SJCRH30 (cell line): ENCODE measurements around the gene PLCB1. TPM values are rescaled to one million over a fixed set of nuclear protein-coding genes. Genes with fewer than 3 reads are reported as not detected.
"Not testable (repeated sequence)": the region's sequence is repeated elsewhere in the genome, so short reads cannot be mapped to it uniquely, and the experiment has no call there.

Experiments
- DNase-seq, 2 experiments: peaks; one replicate each; pipeline ENCODE4 v3.0.0-alpha.2; 2015 to 2020
- H3K27ac ChIP-seq: fragments of 250-450 bp; sonication (Bioruptor Pico); 2 replicates; pipeline ENCODE4 v1.5.1; 2020; ENCODE audit warnings: mild to moderate bottlenecking, moderate library complexity
- H3K27me3 ChIP-seq: fragments of 250-450 bp; sonication (Bioruptor Pico); 2 replicates; pipeline ENCODE4 v1.5.1; 2020; ENCODE audit warnings: mild to moderate bottlenecking, moderate library complexity
- H3K36me3 ChIP-seq: fragments of 250-450 bp; sonication (Bioruptor Pico); 2 replicates; pipeline ENCODE4 v1.5.1; 2020; ENCODE audit warnings: mild to moderate bottlenecking, moderate library complexity
- H3K4me1 ChIP-seq: fragments of 250-450 bp; sonication (Bioruptor Pico); 2 replicates; pipeline ENCODE4 v1.5.1; 2020; ENCODE audit warnings: mild to moderate bottlenecking, moderate library complexity
- H3K4me3 ChIP-seq: fragments of 250-450 bp; sonication (Bioruptor Pico); 2 replicates; pipeline ENCODE4 v1.5.1; 2020; ENCODE audit warnings: mild to moderate bottlenecking, moderate library complexity
- H3K9me3 ChIP-seq: fragments of 250-450 bp; sonication (Bioruptor Pico); replicated peaks from 2 replicates; pipeline ENCODE4 v1.5.1; 2020; ENCODE audit warnings: mild to moderate bottlenecking, moderate library complexity
- total RNA-seq: library from RNA; depleted of rRNA; stranded (reverse); fragments of >200 nt; shearing (Covaris generic); gene quantifications from 2 replicates; pipeline ENCODE4 v1.2.3, GENCODE V29; 2014

PLCB1 gene
- total RNA-seq, 1 experiment from 2014 or later: 13.4 TPM

- no peak for DNase-seq
- Histone ChIP-seq H3K4me3 (no peak overlapping the region), H3K27ac (no peak overlapping the region), H3K9me3 (no peaks in the 10 kb centered on the region), H3K27me3 (no peaks in the 10 kb centered on the region), H3K4me1 (no peaks in the 10 kb centered on the region), H3K36me3 (no peaks in the 10 kb centered on the region)
Observed at GRCh38 chr20:8344106-8344505, 212.0 kb downstream of the PLCB1 start.

GRCh38 chr20:8344631-8345030 is 212.6 kb downstream of the PLCB1 start:
- DNase-seq: no peak
- H3K4me1 ChIP-seq: no peaks in the 10 kb centered on the region
- no peaks in the 10 kb centered on the region for H3K27me3 ChIP-seq
- no peak overlapping the region for H3K27ac ChIP-seq
- no peaks in the 10 kb centered on the region for H3K36me3 ChIP-seq
- H3K4me3 ChIP-seq: no peak overlapping the region
- no peaks in the 10 kb centered on the region for H3K9me3 ChIP-seq

GRCh38 chr20:8346700-8347270 is 214.7 kb downstream of the PLCB1 start:
- no peak overlapping the region for H3K27ac ChIP-seq
- no peaks in the 10 kb centered on the region for H3K27me3 ChIP-seq
- H3K9me3 ChIP-seq: no peaks in the 10 kb centered on the region
- H3K4me1 ChIP-seq: no peaks in the 10 kb centered on the region
- no peak for DNase-seq
- no peak overlapping the region for H3K4me3 ChIP-seq
- H3K36me3 ChIP-seq: no peaks in the 10 kb centered on the region

GRCh38 chr20:8350225-8350624 is 218.2 kb downstream of the PLCB1 start:
- not testable (repeated sequence) for H3K27me3 ChIP-seq, H3K4me3 ChIP-seq, H3K27ac ChIP-seq, H3K4me1 ChIP-seq, H3K36me3 ChIP-seq, DNase-seq, H3K9me3 ChIP-seq

- Histone ChIP-seq H3K27me3 (no peaks in the 10 kb centered on the region), H3K27ac (no peak overlapping the region), H3K9me3 (no peaks in the 10 kb centered on the region), H3K36me3 (no peaks in the 10 kb centered on the region), H3K4me3 (no peak overlapping the region), H3K4me1 (no peaks in the 10 kb centered on the region)
- no peak for DNase-seq
Observed at GRCh38 chr20:8352486-8352885, 220.4 kb downstream of the PLCB1 start.

GRCh38 chr20:8353512-8353911 is 221.4 kb downstream of the PLCB1 start:
- DNase-seq: no peak
- Histone ChIP-seq H3K4me3 (no peak overlapping the region), H3K27me3 (no peaks in the 10 kb centered on the region), H3K36me3 (no peaks in the 10 kb centered on the region), H3K9me3 (no peaks in the 10 kb centered on the region), H3K27ac (no peak overlapping the region), H3K4me1 (no peaks in the 10 kb centered on the region)

GRCh38 chr20:8355453-8355852 is 223.4 kb downstream of the PLCB1 start:
- Histone ChIP-seq H3K27me3 (no peaks in the 10 kb centered on the region), H3K9me3 (no peaks in the 10 kb centered on the region), H3K36me3 (no peaks in the 10 kb centered on the region), H3K4me1 (no peaks in the 10 kb centered on the region), H3K4me3 (no peak overlapping the region), H3K27ac (no peak overlapping the region)
- DNase-seq: no peak

- H3K9me3 ChIP-seq: no peaks in the 10 kb centered on the region
Observed at GRCh38 chr20:8356806-8357205, 224.7 kb downstream of the PLCB1 start.

GRCh38 chr20:8357703-8358102 is 225.6 kb downstream of the PLCB1 start:
- no peak overlapping the region for H3K27ac ChIP-seq
- H3K27me3 ChIP-seq: no peaks in the 10 kb centered on the region
- DNase-seq: no peak
- no peak overlapping the region for H3K4me3 ChIP-seq
- no peaks in the 10 kb centered on the region for H3K36me3 ChIP-seq
- no peaks in the 10 kb centered on the region for H3K9me3 ChIP-seq
- no peaks in the 10 kb centered on the region for H3K4me1 ChIP-seq

More at GRCh38 chr20:8356806-8357205, 224.7 kb downstream of the PLCB1 start:
- H3K4me1 ChIP-seq: no peaks in the 10 kb centered on the region
- H3K36me3 ChIP-seq: no peaks in the 10 kb centered on the region
- H3K27ac ChIP-seq: no peak overlapping the region
- no peak overlapping the region for H3K4me3 ChIP-seq
- H3K27me3 ChIP-seq: no peaks in the 10 kb centered on the region
- no peak for DNase-seq

GRCh38 chr20:8360035-8360434 is 228.0 kb downstream of the PLCB1 start:
- Histone ChIP-seq H3K9me3 (no peaks in the 10 kb centered on the region), H3K4me3 (no peak overlapping the region), H3K27ac (no peak overlapping the region), H3K27me3 (no peaks in the 10 kb centered on the region), H3K4me1 (no peaks in the 10 kb centered on the region), H3K36me3 (no peaks in the 10 kb centered on the region)
- no peak for DNase-seq

- no peak overlapping the region for H3K27ac ChIP-seq
- DNase-seq: no peak
Observed at GRCh38 chr20:8361006-8361652, 229.1 kb downstream of the PLCB1 start.

GRCh38 chr20:8361779-8362178 is 229.7 kb downstream of the PLCB1 start:
- Histone ChIP-seq H3K4me1 (no peaks in the 10 kb centered on the region), H3K9me3 (no peaks in the 10 kb centered on the region), H3K36me3 (no peaks in the 10 kb centered on the region), H3K27ac (no peak overlapping the region), H3K27me3 (no peaks in the 10 kb centered on the region), H3K4me3 (no peak overlapping the region)
- no peak for DNase-seq

More at GRCh38 chr20:8361006-8361652, 229.1 kb downstream of the PLCB1 start:
- no peaks in the 10 kb centered on the region for H3K36me3 ChIP-seq
- no peak overlapping the region for H3K4me3 ChIP-seq
- no peaks in the 10 kb centered on the region for H3K9me3 ChIP-seq
- no peaks in the 10 kb centered on the region for H3K27me3 ChIP-seq
- no peaks in the 10 kb centered on the region for H3K4me1 ChIP-seq

GRCh38 chr20:8362457-8362856 is 230.4 kb downstream of the PLCB1 start:
- Histone ChIP-seq H3K27ac (no peak overlapping the region), H3K4me1 (no peaks in the 10 kb centered on the region), H3K4me3 (no peak overlapping the region)

GRCh38 chr20:8363970-8364733 is 232.1 kb downstream of the PLCB1 start:
- DNase-seq: no peak
- no peak overlapping the region for H3K4me3 ChIP-seq

More at GRCh38 chr20:8362457-8362856, 230.4 kb downstream of the PLCB1 start:
- DNase-seq: no peak
- no peaks in the 10 kb centered on the region for H3K9me3 ChIP-seq
- no peaks in the 10 kb centered on the region for H3K36me3 ChIP-seq
- no peaks in the 10 kb centered on the region for H3K27me3 ChIP-seq

GRCh38 chr20:8364734-8365078 is 232.6 kb downstream of the PLCB1 start:
- Histone ChIP-seq H3K27me3 (no peaks in the 10 kb centered on the region), H3K27ac (no peak overlapping the region), H3K9me3 (no peaks in the 10 kb centered on the region), H3K4me1 (no peaks in the 10 kb centered on the region), H3K4me3 (no peak overlapping the region), H3K36me3 (no peaks in the 10 kb centered on the region)
- no peak for DNase-seq

More at GRCh38 chr20:8363970-8364733, 232.1 kb downstream of the PLCB1 start:
- Histone ChIP-seq H3K27ac (no peak overlapping the region), H3K27me3 (no peaks in the 10 kb centered on the region), H3K36me3 (no peaks in the 10 kb centered on the region), H3K4me1 (no peaks in the 10 kb centered on the region), H3K9me3 (no peaks in the 10 kb centered on the region)
